GM21528 (cell line): ENCODE measurements around the gene IL20RB.

Source experiments
- ATAC-seq: cut with Tn5 transposase; IDR thresholded peaks from one replicate; pipeline ENCODE4 v1.9.1; 2021; ENCODE audit warnings: mild to moderate bottlenecking, moderate library complexity; ENCODE audit not compliant: unreplicated experiment, low FRiP score

Gene IL20RB

GRCh38 chr3:136957751-136958288, at the start of gene IL20RB:
Gene IL20RB, plus strand, starts transcription at chr3:136957983. Its CDS starts 131 bp downstream, at chr3:136958114.
- ATAC-seq = no peak

- no peak for ATAC-seq
Observed at GRCh38 chr3:136908297-136908696, 49.5 kb upstream of the IL20RB start.

- ATAC-seq = no peak
Observed at GRCh38 chr3:136909187-136909586, 48.6 kb upstream of the IL20RB start.

GRCh38 chr3:136910697-136911096, 47.1 kb upstream of the IL20RB start:
- no peak for ATAC-seq

GRCh38 chr3:136913168-136913567, 44.6 kb upstream of the IL20RB start:
- ATAC-seq = no peak

GRCh38 chr3:136914739-136915138, 43.0 kb upstream of the IL20RB start:
- no peak for ATAC-seq

- ATAC-seq = no peak
Observed at GRCh38 chr3:136916223-136916622, 41.6 kb upstream of the IL20RB start.

GRCh38 chr3:136919799-136920580, 37.8 kb upstream of the IL20RB start:
- no peak for ATAC-seq

GRCh38 chr3:136920904-136921611, 36.7 kb upstream of the IL20RB start:
- no peak for ATAC-seq

- no peak for ATAC-seq
Observed at GRCh38 chr3:136925425-136926190, 32.2 kb upstream of the IL20RB start.

GRCh38 chr3:136928240-136928639, 29.5 kb upstream of the IL20RB start:
- ATAC-seq = no peak

- ATAC-seq = no peak
Observed at GRCh38 chr3:136929977-136930670, 27.7 kb upstream of the IL20RB start.

- no peak for ATAC-seq
Observed at GRCh38 chr3:136931606-136932005, 26.2 kb upstream of the IL20RB start.

GRCh38 chr3:136932523-136932922, 25.3 kb upstream of the IL20RB start:
- no peak for ATAC-seq

GRCh38 chr3:136932978-136933772, 24.6 kb upstream of the IL20RB start:
- ATAC-seq = no peak

GRCh38 chr3:136937175-136937574, 20.6 kb upstream of the IL20RB start:
- ATAC-seq = no peak

GRCh38 chr3:136937851-136938250, 19.9 kb upstream of the IL20RB start:
- no peak for ATAC-seq

GRCh38 chr3:136938334-136938733, 19.4 kb upstream of the IL20RB start:
- no peak for ATAC-seq

- ATAC-seq = no peak
Observed at GRCh38 chr3:136939489-136939888, 18.3 kb upstream of the IL20RB start.

- no peak for ATAC-seq
Observed at GRCh38 chr3:136942803-136943202, 15.0 kb upstream of the IL20RB start.
